ENCODE measurements around the gene GTF2H2.
"Not testable (repeated sequence)": the region's sequence is repeated elsewhere in the genome, so short reads cannot be mapped to it uniquely, and the experiment has no call there.

GTF2H2 gene

DNA sequence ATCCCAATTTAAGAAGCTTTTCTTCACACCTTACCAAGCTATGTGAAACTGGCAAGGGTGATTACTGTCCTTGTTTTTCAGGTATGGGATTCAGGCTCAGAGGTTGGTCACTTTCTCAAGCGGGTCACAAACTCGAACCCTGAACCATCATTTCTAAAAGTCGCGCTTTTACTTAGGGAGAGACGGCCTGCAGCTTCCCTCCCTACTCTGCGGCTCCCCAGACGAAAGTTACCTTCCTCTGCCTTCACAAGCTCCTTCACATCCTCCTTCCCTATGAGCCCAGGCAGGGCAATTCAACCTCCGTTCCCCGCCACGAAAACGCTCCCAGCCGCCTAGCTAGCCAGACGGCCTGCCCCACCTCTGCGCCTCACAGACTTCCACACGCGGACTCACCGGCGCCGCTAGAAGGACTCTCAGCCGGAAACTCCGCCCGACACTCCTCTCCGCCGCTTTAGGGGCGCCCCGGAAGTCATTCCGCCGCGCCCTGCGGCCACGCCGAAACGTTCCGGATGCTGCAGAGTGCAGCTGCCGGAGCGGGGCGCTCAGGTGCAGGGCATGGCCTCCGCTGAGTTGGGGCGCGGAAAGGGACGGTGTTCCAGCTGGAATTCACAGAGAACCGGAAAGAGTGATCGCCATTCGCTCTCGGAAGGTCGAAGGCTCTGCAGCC, at the start of gene GTF2H2:
Gene GTF2H2, minus strand, starts transcription at position 415 of the 667 bp plus-strand sequence. CDS start 4,913 bp downstream, outside the sequence.
- not testable (repeated sequence) for DNase-seq

- DNase-seq, result not testable (repeated sequence)
These were observed 42.3 kb upstream of the GTF2H2 start for GRCh38 chr5:71109730-71110275.

DNA sequence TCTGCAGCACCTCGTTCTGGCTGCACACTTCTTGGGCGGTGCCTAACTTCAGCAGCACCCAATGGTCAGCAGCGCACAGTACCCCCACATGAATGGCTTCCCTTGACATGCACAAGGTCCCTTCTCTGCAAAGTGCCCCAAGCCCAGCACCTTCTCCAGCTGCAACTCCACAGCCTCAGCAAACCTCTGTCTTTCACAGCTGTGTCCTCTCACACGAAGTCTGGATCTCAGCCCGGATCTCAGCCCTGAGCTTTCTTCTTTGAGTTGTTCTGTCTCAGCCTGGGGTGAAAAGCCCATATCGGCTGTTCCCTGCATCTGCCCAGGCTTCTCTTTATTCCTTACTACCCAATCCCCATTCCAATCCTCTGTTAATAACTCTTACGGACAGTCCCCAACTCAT, 32.5 kb upstream of the GTF2H2 start:
- not testable (repeated sequence) for DNase-seq

DNA sequence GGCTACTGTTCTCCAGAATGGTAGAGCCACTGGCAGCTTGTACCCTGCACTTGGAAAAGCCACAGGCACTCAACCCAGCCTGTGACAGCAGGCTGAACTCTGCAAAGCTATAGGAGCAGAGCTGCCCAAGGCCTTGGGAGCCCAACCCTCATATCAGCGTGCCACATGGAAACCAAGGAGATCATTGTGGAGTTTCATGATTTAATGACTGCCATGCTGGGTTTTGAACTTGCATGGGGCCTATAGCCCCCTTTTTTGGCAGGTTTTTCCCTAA, 30.4 kb upstream of the GTF2H2 start:
- not testable (repeated sequence) for DNase-seq

DNA sequence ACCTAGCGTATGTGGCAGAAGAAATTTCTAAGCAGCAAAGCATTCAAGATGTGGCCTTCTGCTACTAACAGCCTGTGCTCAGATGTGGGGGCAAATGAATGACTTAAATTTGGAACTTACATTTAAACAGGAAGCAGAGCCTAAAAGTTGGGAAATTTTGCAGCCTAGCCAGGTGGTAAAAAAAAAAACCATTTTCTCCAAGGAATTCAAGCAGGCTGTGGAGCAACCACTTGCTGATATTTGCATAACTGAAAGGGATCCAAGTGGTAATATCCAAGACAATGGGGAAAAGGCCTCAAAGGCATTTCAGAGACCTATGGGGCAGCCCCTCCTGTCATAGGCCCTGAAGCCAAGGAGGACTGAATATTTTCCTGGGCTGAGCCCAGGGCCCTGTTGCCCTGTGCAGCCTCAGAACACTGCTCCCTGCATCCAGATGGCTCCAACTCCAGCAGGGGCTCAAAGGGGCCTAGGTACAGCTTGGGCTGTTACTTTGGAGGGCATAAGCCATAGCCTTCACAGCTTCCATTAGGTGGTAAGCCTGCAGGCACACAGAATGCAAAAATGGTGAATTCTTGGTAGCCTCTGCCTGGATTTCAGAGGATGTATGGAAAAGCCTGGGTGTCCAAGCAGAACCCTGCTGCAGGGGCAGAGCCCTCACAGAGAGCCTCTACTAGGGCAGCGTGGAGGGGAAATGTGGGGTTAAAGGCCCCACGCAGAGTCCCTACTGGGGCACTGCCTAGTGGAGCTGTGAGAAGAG, 29.9 kb upstream of the GTF2H2 start:
- not testable (repeated sequence) for DNase-seq

- DNase-seq, result not testable (repeated sequence)
These were observed 22.3 kb upstream of the GTF2H2 start for GRCh38 chr5:71089773-71090172.

DNA sequence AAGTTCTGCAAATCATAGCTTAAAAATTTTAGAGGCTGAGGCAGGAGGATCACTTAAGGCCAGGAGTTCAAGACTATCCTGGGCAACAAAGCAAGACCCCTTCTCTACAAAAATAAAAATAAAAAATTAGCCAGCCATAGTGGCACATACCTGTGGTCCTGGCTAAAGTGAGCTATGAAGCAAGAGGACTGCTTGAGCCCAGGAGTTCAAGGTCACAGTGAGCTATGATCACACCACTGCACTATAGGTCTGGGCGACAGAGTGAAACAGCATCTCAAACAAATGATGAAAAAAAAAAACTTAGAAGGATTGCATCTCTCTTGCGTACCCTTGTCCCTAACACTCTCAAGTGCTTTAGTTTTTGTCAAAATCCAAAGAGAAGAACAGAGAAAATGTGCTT, 21.3 kb upstream of the GTF2H2 start:
- not testable (repeated sequence) for DNase-seq

DNA sequence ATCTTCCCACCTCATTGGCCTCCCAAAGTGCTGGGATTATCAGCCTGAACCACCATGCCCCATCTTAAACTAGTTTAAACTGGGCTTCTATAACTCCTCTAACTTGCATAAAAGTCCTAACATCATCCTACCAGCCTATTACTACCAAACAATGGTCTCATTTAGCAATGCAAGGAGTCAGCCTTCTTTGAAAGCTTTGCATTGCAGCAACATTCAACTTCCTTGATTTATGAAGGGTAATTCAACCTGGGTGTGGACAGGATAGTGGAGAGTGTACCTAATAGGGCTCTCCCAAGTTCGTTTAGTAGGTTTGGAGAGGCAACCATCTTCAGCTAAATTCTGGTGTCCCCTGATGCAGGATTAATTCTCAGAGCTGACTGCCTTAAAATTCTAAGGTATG, 18.7 kb upstream of the GTF2H2 start:
- not testable (repeated sequence) for DNase-seq

DNA sequence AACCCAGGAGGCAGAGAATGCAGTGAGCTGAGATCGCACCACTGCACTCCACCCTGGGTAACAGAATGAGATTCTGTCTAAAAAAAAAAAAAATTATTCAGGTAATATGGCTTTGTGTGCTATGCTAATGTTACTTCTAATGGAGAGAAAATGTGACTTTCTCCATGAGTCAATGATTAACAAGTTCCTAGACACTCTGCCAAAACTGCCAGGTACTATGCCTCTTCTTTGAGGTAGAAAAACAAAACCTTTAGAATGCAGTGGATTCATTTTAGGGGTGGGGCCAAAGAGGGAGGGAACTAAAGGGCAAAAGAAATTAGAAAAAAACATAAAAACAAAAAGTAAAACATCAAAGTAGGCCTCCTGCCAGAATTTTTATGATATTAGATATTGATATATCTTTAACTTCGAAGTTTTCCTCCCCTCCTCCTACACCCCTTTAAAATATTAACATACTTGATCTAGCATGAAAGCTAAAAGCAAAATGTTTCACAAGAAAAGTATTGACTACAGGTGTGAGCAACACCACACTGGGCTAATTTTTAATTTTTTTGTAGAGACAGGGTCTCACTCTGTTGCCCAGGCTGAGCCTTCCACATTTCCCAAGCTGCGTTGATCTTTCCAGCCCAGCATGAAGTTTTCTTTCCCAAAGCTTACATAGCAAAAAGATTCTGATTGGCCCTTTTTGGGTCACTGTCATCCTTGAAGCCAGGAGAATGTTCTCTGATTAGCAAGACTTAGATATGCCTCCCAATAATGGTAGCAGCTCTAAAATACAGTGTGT, 17.0 kb upstream of the GTF2H2 start:
- not testable (repeated sequence) for DNase-seq

DNA sequence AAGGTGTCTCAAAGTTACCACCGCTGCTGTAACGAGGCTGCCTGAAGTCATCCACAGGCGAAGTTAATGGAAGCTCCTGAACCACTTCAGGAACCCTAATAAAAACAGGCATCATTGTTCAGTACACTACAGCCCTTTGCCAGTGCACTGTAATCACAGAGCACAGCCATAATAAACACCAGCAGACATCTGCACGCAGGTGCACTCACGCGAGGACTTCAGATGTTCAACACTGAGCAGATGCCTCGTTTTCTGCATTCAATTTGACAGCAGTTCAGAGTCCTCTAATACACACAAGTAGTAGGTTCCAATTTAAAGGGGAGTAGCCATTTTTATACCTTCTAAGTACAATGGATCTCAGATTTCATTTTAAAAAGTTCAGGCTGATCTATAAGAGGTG, 15.4 kb upstream of the GTF2H2 start:
- DNase-seq, result not testable (repeated sequence)

- DNase-seq, result not testable (repeated sequence)
These were observed 14.9 kb upstream of the GTF2H2 start for GRCh38 chr5:71082340-71082739.

DNA sequence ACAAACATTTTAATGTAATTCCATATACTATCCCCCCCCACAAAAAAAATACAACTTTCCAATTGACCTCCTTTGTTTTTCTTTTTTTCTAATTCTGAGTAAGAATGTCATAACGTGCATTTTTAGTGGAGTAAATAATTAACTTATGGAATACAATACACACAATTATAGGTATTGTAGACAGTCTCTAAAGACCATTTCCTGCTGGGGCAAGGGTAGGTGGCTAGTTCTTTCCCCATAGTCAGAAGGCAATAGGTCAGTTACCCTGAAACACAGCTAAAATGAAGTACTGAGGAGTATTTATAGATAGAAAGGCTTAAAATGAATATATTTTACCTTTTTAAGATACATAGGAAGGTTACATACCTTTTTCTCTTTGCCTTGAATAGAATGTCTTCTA, 6.2 kb downstream of the GTF2H2 start:
- DNase-seq, result not testable (repeated sequence)

- not testable (repeated sequence) for DNase-seq
These were observed 8.1 kb downstream of the GTF2H2 start for GRCh38 chr5:71059426-71059825.

GRCh38 chr5:71044808-71045207, 22.7 kb downstream of the GTF2H2 start:
- not testable (repeated sequence) for DNase-seq

DNA sequence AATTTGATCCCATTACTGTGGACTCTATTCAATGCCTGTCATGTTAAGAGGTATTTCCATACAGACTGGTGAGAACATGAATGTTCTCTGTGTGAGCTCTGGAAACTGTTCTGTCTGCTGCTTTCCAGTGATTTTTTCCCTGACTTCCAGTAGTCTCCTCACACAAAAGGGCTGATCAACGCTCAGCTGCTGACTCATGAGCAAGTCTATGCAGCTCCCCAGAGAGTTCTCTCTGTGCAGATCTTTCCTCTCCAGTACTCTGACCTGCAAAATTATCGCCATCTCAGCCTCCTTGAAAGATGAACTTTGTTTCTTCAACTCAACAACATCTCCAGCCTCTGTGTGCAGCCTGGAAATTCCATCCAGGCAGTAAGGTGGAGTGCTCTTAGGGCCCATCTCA, 23.3 kb downstream of the GTF2H2 start:
- DNase-seq, result not testable (repeated sequence)

GRCh38 chr5:71031046-71031776, 36.3 kb downstream of the GTF2H2 start:
- DNase-seq, result not testable (repeated sequence)

- DNase-seq, result not testable (repeated sequence)
These were observed 42.1 kb downstream of the GTF2H2 start, which contains the start of gene NAIP for GRCh38 chr5:71025289-71025953. NAIP (minus strand) TSS chr5:71025339; CDS start chr5:71012915, 12,424 bp downstream.

DNA sequence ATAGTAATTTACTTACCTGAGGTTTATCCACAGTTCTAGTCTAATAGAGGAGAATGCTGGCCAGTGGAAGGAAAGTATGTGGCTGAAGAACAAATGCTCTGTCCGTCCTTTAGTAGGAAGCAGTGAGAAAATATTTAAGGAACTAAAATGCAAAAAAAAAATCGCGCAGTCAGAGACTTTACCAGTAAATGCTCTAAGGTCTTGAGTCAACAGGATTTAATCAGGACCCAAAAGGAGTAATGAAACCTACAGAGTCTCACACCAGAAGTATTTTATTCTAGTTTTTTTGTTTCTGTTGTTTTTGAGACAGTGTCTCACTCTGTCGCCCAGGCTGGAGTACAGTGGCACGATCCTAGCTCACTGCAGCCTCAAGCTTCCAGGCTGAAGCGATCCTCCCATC, 46.8 kb downstream of the GTF2H2 start:
- DNase-seq, result not testable (repeated sequence)

- DNase-seq, result not testable (repeated sequence)
These were observed 49.0 kb downstream of the GTF2H2 start for GRCh38 chr5:71018376-71019005.

DNA sequence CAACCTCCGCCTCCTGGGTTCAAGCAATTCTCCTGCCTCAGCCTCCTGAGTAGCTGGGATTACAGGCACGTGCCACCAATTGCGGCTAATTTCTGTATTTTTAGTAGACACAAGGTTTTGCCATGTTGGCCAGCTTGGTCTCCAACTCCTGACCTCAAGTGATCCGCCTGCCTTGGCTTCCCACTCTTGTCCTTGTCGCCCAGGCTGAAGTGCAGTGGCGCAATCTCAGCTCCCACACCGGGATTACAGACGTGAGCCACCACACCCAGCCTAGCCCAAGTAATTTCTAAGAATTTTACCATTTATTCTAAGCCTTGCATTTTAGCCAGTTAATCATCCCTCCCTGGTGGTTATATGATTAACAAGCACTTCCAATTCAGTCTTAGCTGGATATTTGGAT, 53.3 kb downstream of the GTF2H2 start:
- no peak for DNase-seq

DNA sequence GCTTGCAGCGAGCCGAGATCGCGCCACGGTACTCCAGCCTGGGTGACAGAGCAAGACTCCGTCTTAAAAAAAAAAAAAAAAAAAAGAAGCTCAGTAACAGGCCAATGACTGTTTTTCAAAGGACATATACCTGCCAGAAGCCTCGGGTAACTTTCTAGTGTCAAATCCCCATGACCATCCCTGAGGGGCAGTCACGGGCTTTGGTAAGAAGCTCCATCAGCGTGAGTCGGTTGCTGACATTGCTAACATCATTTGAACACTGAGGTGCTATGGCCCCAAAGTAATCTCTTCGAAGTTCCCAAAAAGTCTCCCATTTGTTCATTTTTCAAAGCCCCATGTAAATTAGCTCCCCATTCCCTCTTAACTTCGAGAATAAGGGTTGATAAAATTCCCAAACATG, 53.9 kb downstream of the GTF2H2 start:
- DNase-seq, result no peak
